ENCODE measurements around the gene ULBP2.

DNA sequence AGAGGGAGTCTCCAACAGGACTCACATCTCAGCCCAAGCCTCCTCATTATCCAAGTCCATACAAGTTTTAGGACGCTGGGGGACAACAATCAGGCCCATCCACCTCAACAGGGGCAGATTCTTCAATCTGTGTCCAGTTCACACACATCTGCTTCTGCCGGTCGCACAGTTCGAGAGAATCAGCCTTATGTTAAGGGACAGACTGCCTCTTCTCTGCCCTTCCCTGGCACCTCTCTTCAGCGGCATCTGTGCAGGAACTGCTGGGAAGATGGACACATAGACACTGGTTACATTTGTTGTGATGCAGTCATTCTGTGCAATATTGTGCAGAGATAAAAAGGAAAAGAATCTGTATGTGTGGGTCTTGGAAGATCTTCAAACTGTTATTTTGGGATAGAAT lies 43.0 kb downstream of the ULBP2 start:
- TF ChIP-seq ZNF121 (CRISPR knock-in tag; IDR thresholded peaks at IDR 0.05) (no peak), SP1 (CRISPR knock-in tag; conservative IDR thresholded peaks at IDR 0.05) (no peak), TCF7 (CRISPR knock-in tag; IDR thresholded peaks at IDR 0.05; ENCODE audit: low read depth) (no peak), RELA (CRISPR knock-in tag; IDR thresholded peaks at IDR 0.05; ENCODE audit: borderline replicate concordance) (no peak)
- TF ChIP-seq, protein P1, sequence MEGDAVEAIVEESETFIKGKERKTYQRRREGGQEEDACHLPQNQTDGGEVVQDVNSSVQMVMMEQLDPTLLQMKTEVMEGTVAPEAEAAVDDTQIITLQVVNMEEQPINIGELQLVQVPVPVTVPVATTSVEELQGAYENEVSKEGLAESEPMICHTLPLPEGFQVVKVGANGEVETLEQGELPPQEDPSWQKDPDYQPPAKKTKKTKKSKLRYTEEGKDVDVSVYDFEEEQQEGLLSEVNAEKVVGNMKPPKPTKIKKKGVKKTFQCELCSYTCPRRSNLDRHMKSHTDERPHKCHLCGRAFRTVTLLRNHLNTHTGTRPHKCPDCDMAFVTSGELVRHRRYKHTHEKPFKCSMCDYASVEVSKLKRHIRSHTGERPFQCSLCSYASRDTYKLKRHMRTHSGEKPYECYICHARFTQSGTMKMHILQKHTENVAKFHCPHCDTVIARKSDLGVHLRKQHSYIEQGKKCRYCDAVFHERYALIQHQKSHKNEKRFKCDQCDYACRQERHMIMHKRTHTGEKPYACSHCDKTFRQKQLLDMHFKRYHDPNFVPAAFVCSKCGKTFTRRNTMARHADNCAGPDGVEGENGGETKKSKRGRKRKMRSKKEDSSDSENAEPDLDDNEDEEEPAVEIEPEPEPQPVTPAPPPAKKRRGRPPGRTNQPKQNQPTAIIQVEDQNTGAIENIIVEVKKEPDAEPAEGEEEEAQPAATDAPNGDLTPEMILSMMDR (IDR thresholded peaks at IDR 0.05), result no peak
- TF ChIP-seq, protein P2, sequence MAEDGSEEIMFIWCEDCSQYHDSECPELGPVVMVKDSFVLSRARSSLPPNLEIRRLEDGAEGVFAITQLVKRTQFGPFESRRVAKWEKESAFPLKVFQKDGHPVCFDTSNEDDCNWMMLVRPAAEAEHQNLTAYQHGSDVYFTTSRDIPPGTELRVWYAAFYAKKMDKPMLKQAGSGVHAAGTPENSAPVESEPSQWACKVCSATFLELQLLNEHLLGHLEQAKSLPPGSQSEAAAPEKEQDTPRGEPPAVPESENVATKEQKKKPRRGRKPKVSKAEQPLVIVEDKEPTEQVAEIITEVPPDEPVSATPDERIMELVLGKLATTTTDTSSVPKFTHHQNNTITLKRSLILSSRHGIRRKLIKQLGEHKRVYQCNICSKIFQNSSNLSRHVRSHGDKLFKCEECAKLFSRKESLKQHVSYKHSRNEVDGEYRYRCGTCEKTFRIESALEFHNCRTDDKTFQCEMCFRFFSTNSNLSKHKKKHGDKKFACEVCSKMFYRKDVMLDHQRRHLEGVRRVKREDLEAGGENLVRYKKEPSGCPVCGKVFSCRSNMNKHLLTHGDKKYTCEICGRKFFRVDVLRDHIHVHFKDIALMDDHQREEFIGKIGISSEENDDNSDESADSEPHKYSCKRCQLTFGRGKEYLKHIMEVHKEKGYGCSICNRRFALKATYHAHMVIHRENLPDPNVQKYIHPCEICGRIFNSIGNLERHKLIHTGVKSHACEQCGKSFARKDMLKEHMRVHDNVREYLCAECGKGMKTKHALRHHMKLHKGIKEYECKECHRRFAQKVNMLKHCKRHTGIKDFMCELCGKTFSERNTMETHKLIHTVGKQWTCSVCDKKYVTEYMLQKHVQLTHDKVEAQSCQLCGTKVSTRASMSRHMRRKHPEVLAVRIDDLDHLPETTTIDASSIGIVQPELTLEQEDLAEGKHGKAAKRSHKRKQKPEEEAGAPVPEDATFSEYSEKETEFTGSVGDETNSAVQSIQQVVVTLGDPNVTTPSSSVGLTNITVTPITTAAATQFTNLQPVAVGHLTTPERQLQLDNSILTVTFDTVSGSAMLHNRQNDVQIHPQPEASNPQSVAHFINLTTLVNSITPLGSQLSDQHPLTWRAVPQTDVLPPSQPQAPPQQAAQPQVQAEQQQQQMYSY (CRISPR knock-in tag; IDR thresholded peaks at IDR 0.05), result no peak

Data from WTC11 (cell line).